HG03108 (cell line): ENCODE results near the gene MFAP4.

ENCODE experiments used
- ATAC-seq: cut with Tn5 transposase; IDR thresholded peaks from one replicate; pipeline ENCODE4 v1.9.1; 2021; ENCODE audit warnings: moderate library complexity; ENCODE audit not compliant: unreplicated experiment

MFAP4 gene

DNA sequence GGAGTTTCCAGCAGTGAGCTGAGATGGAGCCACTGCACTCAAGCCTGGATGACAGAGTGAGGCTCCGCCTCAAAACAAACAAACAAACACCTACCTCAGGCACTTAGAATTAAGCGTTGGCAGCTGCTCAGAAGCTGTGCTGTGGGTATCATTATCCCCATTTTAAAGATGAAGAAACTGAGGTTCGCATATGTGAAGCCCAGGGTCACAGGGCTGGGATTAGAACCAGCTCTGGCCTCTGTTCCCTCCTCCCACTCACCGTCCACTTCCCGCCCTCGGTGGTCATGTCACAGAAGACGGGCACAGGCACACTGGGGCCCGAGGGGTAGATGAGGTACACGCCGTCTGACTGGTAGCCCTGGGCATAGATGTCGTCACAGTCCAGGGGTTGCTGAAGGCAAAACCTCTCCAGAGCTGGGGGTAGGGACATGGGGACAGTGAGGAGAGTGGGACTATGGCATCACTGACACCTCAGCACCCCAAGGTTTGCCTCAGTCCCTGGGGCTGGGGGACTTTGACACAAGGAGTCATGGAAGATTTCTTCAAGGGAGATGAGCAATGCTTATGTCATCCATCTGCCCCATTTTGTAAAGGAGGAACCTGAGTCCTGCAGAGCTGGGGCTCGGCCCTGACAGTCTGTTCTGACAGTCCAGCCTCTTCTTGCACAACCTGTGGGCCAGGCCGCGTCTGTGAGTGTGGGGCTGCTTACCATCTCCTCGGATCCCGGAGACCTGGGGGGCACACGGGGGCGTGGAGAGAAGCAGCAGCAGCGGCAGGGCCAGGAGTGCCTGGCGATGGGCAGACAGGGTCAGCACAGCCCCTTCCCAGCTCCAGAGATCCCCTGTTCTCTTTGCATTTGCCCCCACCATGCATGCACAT, 700 bp downstream of the MFAP4 start:
- ATAC-seq: no peak

GRCh38 chr17:19385521-19385983, 1.4 kb downstream of the MFAP4 start:
- no peak for ATAC-seq

DNA sequence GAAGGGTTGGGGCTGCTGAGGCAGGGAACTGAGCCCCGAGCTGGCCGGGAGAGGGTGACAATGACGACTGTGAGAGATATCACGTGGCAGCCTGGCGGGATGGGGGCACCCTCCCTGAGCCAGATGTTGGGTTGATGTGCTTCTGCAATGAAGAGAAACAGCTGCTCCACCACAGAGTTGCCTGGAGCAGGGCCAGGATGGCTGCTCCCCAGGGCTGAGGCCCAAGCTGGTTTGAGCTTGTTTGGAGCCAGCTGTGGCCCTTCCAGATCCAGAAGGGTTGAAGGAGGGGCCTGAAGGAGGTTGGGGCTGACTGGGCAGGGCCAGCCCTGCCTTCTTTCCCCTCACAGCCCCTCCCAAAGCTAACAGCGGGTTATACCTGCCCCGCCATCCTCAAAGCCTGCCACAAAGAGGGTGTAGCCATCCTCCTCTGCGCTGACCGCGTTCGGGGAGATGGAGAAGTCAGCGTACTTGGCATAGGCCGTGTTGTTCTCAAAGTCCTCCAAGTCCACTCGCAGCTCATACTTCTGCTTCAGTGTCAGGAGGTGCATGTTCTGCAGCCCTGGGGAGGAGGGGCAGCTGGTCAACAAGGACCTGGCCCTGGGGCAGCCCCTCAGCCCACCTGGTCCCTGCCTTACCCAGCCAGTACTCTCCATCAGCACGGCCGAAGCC, 2.1 kb downstream of the MFAP4 start:
- ATAC-seq: no peak

- no peak for ATAC-seq
Measured at GRCh38 chr17:19383681-19384470, 3.1 kb downstream of the MFAP4 start.

GRCh38 chr17:19382531-19383444, 4.2 kb downstream of the MFAP4 start:
- ATAC-seq: no peak

DNA sequence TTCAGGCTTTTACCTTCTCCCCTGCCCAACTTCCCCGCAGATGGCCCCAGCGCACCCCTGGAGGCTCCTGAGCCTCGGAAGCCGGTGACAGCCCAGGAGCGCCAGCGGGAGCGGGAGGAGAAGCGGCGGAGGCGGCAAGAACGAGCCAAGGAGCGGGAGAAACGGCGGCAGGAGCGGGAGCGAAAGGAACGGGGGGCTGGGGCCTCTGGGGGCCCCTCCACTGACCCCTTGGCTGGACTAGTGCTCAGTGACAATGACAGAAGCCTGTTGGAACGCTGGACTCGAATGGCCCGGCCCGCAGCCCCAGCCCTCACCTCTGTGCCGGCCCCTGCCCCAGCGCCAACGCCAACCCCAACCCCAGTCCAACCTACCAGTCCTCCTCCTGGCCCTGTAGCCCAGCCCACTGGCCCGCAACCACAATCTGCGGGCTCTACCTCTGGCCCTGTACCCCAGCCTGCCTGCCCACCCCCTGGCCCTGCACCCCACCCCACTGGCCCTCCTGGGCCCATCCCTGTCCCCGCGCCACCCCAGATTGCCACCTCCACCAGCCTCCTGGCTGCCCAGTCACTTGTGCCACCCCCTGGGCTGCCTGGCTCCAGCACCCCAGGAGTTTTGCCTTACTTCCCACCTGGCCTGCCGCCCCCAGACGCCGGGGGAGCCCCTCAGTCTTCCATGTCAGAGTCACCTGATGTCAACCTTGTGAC, 5.1 kb downstream of the MFAP4 start:
- ATAC-seq: no peak

- no peak for ATAC-seq
Measured at GRCh38 chr17:19381361-19381740, 5.6 kb downstream of the MFAP4 start.

GRCh38 chr17:19380481-19381301, 6.3 kb downstream of the MFAP4 start:
- no peak for ATAC-seq

DNA sequence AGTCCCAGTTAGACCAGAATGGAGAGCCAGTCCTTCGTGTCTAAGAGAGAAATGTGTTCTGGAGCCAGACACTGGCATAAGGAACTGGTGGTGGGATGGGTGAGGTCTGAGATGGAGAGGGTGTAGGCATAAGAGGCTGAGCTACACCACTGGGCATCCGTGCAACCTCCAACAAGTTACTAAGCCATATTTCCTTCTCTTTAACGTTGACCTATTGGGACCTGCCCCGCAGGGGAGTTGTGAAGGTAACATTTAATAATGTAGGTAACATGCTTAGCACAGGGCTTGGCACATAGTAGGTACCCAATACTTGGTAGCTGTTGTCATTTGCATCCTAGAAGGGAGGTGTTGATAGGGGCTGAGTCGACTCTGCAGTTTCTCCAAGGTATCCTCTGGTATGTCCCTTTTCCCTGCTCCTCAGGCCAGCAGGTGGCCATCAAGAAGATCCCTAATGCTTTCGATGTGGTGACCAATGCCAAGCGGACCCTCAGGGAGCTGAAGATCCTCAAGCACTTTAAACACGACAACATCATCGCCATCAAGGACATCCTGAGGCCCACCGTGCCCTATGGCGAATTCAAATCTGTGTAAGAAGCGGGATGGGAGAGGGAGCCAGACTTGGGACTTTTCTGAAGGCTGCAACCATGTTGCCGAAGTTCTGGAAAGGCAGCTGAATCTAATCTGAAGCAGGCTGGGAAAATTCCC, 7.5 kb downstream of the MFAP4 start:
- ATAC-seq: no peak

- no peak for ATAC-seq
Measured at GRCh38 chr17:19378416-19379360, 8.3 kb downstream of the MFAP4 start, which contains the start of gene MAPK7. Gene MAPK7 (plus strand): TSS chr17:19378498. CDS start chr17:19378901, 403 bp downstream.

DNA sequence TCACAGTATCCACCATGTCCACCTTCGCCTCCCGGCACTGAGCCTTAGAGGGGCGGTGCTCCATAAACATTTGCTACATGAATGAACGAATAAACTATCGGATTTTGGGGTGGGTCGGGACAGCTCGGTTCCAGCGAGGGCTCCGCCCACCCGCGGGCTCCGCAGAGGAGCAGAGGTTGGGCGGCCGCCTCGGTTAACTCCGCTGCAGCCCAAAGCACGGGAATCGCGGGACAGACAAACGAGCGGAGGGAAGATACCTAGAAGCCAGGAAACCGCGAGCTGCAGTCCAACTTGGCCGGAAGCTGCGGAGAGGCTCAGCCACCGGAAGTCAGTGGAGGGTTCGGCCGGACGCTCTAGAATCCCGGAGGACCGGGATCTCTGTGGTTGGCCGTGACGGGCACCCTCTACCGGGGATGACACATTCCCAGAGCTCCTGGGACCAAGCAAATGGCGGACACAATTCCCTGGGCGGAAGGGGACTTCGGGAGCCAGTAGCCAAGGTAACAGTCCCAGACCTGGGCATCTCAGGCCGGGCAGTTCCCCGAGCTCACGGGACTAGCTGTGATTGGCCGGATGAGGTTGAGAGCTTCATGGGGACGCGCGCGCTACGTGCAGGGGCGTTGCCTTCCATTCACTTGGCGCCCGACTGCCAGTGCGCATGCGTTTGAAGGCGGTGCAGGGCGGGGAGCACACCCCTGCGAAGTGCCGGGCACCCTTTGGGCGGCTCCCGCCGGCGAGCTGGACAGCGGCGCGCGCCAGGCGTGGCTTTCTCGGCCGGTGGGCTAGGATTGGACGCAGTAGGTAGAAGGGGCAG, 9.2 kb downstream of the MFAP4 start:
- peak; percentile 93 for ATAC-seq

DNA sequence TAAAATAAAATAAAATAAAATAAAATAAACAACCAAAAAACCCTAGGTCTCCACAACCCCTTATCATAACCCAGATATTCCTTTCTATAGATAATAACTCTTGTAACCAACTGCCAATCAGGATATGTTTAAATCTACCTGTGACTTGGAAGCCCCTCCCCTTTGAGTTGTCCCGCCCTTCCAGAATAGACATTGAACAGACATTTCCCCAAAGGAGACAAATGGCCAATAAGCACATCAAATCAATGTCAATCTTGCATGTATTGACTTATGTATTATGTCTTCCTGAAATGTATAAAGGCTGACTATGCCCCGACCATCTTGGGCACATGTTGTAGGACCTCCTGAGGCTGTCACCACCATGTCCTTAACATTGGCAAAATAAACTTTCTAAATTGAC, 10.2 kb downstream of the MFAP4 start:
- ATAC-seq: no peak

GRCh38 chr17:19375732-19376131, 11.3 kb downstream of the MFAP4 start:
- no peak for ATAC-seq

- no peak for ATAC-seq
Measured at GRCh38 chr17:19374136-19374535, 12.9 kb downstream of the MFAP4 start.

- ATAC-seq: no peak
Measured at GRCh38 chr17:19372866-19373504, 14.0 kb downstream of the MFAP4 start.

- no peak for ATAC-seq
Measured at GRCh38 chr17:19372439-19372838, 14.6 kb downstream of the MFAP4 start.
